B cell (primary cell): ENCODE data around the gene SPPL2B.

Source experiments
- CTCF ChIP-seq: fragments of 200-600 bp; IDR thresholded peaks from one replicate; pipeline ENCODE4 v1.8.0; 2022; ENCODE audit warnings: antibody characterized with exemption, mild to moderate bottlenecking
- EZH2 ChIP-seq: IDR thresholded peaks from 2 replicates; pipeline ENCODE4 v1.6.1; 2012; ENCODE audit warnings: borderline replicate concordance, low read depth, mild to moderate bottlenecking, moderate library complexity, low read length; ENCODE audit not compliant: insufficient read depth, poor library complexity, severe bottlenecking

DNA sequence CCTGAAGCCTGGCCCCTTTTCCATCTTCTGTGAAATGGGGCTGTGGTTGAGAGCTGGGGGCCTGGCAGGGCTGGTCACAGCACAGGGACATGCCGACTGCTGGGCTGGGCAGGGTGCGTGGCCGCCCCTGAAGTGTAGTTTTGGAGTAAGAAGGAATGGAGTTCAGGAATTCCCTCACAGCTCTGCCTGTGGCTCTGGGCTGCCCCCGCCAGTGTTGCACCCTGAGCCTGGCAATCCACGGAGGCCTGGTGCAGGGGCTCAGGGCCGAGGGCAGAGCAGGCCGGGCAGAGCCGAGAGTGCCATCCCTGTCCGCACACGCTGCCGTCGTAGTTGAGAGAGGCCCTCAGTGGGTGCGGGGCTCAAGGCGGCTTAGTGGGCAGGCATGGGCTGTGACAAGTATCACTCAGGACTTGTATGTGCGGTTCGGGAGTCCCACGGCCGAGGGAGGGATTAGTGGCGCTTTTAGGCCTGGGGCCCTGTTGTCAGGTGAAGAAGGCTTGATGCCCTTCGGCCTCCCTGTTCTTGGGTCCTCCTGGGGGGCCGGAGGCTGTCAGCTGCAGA is 9.7 kb downstream of the SPPL2B start:
- TF ChIP-seq CTCF (no peak), EZH2 (no peak)
